NT2/D1 (cell line): ENCODE measurements around the gene ALKBH2.

Experiments
- SUZ12 ChIP-seq: IDR thresholded peaks from 2 replicates; pipeline ENCODE4 v1.6.1; 2011; ENCODE audit not compliant: insufficient read length, insufficient read depth; ENCODE audit errors: extremely low read depth
- YY1 ChIP-seq: IDR thresholded peaks from 2 replicates; pipeline ENCODE4 v1.6.1; 2011; ENCODE audit not compliant: insufficient read length, insufficient read depth

DNA sequence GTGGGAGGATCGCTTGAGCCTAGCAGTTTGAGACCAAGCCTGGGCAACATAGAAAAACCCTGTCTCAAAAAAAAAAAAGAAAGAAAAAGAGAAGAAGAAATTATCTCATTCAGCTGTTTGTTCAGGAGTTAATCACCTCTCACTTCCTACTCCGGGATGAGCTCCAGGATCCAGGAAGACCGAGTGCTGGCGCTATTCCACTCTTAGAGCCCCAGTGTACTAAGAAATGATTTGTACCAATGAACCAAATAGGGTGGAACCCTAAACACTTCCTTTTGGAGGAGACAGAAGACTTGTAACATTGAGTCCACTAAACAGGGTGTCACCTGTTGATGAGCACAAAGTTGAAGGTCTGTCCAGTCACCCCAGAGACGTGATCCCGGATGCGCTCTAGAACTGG lies 3.6 kb downstream of the ALKBH2 start:
- TF ChIP-seq SUZ12 = no peak
- TF ChIP-seq YY1 = no peak
